HepG2 (cell line): Measurements from ENCODE around the gene TPCN2. TPM values are rescaled to one million over a fixed set of nuclear protein-coding genes. Genes with fewer than 3 reads are reported as not detected.

Source experiments
- ATAC-seq: fragments of 200-7000 bp; cut with Tn5 transposase; 3 replicates; pipeline ENCODE4 v1.9.1; 2020; ENCODE audit warnings: mild to moderate bottlenecking, moderate library complexity
- BruUV-seq: library from RNA; stranded (reverse); fragments of 400-500 nt; replicated peaks from 2 replicates; lab custom pipeline; 2021; lab: Mats Ljungman, UMichigan
- CTCF ChIA-PET: fragments of 300-600 bp; formaldehyde crosslinking; extraction: SDS; loops from one replicate; lab custom pipeline; 2021; ENCODE audit warnings: low total read pairs, inconsistent platforms, low intra/inter-chr PET ratio; lab: Yijun Ruan, JAX
- POLR2A ChIA-PET: fragments of 350-600 bp; sonication (Branson Sonifier 250); formaldehyde crosslinking; loops from one replicate; lab custom pipeline; 2020; ENCODE audit warnings: antibody characterized with exemption, inconsistent platforms; lab: Yijun Ruan, JAX
- DNase-seq: peaks from one replicate; pipeline ENCODE4 v3.0.0-alpha.2; 2015; ENCODE audit warnings: low spot score
- FAIRE-seq: peaks from 3 replicates; lab custom pipeline; 2011; peaks lifted over from hg19 to GRCh38; lab: Jason Lieb, UNC
- H2AFZ ChIP-seq: one replicate; pipeline ENCODE4 v1.6.1; 2011; ENCODE audit warnings: low read length, inconsistent platforms
- H3K27ac ChIP-seq: fragments of 300-600 bp; 3 replicates; pipeline ENCODE4 v1.8.0; 2011; ENCODE audit warnings: mixed run types, mild to moderate bottlenecking, mixed read lengths, low read length, inconsistent platforms; ENCODE audit not compliant: insufficient read depth; ENCODE audit errors: extremely low read length
- H3K27me3 ChIP-seq, 2 experiments: fragments of 200-600 bp in 1 of 2; 2 replicates in 1 of 2; 3 replicates in 1 of 2; pipeline versions ENCODE4 v1.6.0 to v1.8.0; 2011; ENCODE audit warnings: low read length in 2 of 2, mild to moderate bottlenecking in 2 of 2, moderate library complexity in 2 of 2, inconsistent platforms in 1 of 2; ENCODE audit not compliant: insufficient read depth in 2 of 2, control insufficient read depth in 1 of 2
- H3K36me3 ChIP-seq, 2 experiments: fragments of 200-600 bp in 1 of 2; replicated peaks in 1 of 2; 2 replicates in 1 of 2; 3 replicates in 1 of 2; pipeline versions ENCODE4 v1.5.1 to v1.8.0; 2011; ENCODE audit warnings: low read length in 2 of 2, inconsistent platforms in 1 of 2; ENCODE audit not compliant: insufficient read depth in 2 of 2, control insufficient read depth in 1 of 2
- H3K4me1 ChIP-seq: 2 replicates; pipeline ENCODE4 v1.5.1; 2012; ENCODE audit warnings: low read length, inconsistent platforms; ENCODE audit not compliant: insufficient read depth
- H3K4me2 ChIP-seq: 2 replicates; pipeline ENCODE4 v1.6.0; 2011; ENCODE audit warnings: low read depth, low read length, inconsistent platforms
- H3K4me3 ChIP-seq, 3 experiments: fragments of 200-600 bp in 1 of 3; sonication (generic), shearing (Covaris generic) in 1 of 3; replicated peaks in 1 of 3; 2 replicates each; pipeline ENCODE4 v1.5.1; 2011 to 2016; ENCODE audit warnings: low read length in 3 of 3, inconsistent platforms in 2 of 3, low read depth in 2 of 3, mild to moderate bottlenecking in 2 of 3, control low read depth in 1 of 3, mixed read lengths in 1 of 3; ENCODE audit not compliant: insufficient read depth in 1 of 3
- H3K79me2 ChIP-seq: one replicate; pipeline ENCODE4 v1.6.1; 2011; ENCODE audit warnings: low read length, inconsistent platforms; ENCODE audit not compliant: insufficient read depth
- H3K9ac ChIP-seq: 2 replicates; pipeline ENCODE4 v1.6.0; 2011; ENCODE audit warnings: mild to moderate bottlenecking, low read depth, low read length, inconsistent platforms; ENCODE audit not compliant: insufficient read depth
- H3K9me3 ChIP-seq: 2 replicates; pipeline ENCODE4 v1.5.1; 2012; ENCODE audit warnings: mild to moderate bottlenecking, low read length
- H4K20me1 ChIP-seq: 2 replicates; pipeline ENCODE4 v1.6.0; 2011; ENCODE audit warnings: inconsistent platforms, mild to moderate bottlenecking, low read length, moderate library complexity; ENCODE audit not compliant: insufficient read depth
- PHF5A ChIP-seq: IDR thresholded peaks from one replicate; pipeline ENCODE4 v1.6.1; 2018; ENCODE audit warnings: low read depth, missing genetic modification reagents; ENCODE audit not compliant: unreplicated experiment
- RBAK ChIP-seq: sonication (generic); formaldehyde crosslinking; IDR thresholded peaks from 2 replicates; pipeline ENCODE4 v1.5.1; 2020; ENCODE audit warnings: mild to moderate bottlenecking, missing genetic modification reagents
- ZFP90 ChIP-seq: sonication (generic); formaldehyde crosslinking; IDR thresholded peaks from 2 replicates; pipeline ENCODE4 v1.8.0; 2022; ENCODE audit warnings: missing genetic modification reagents, mild to moderate bottlenecking, inconsistent platforms, borderline replicate concordance
- ZMYM2 ChIP-seq: sonication (generic); formaldehyde crosslinking; IDR thresholded peaks from 2 replicates; pipeline ENCODE4 v1.8.0; 2022; ENCODE audit warnings: mild to moderate bottlenecking, missing genetic modification reagents
- ZNF20 ChIP-seq: sonication (generic); formaldehyde crosslinking; IDR thresholded peaks from 2 replicates; pipeline ENCODE4 v1.4.0; 2020; ENCODE audit warnings: mild to moderate bottlenecking, moderate library complexity, missing genetic modification reagents
- ZNF343 ChIP-seq: sonication (generic); formaldehyde crosslinking; IDR thresholded peaks from 2 replicates; pipeline ENCODE4 v1.4.0; 2020; ENCODE audit warnings: mild to moderate bottlenecking, missing genetic modification reagents
- ZNF430 ChIP-seq: sonication (generic); formaldehyde crosslinking; IDR thresholded peaks from 2 replicates; pipeline ENCODE4 v1.9.0; 2021; ENCODE audit warnings: mild to moderate bottlenecking, missing genetic modification reagents
- ZNF562 ChIP-seq: sonication (generic); formaldehyde crosslinking; IDR thresholded peaks from 2 replicates; pipeline ENCODE4 v1.8.0; 2022; ENCODE audit warnings: missing genetic modification reagents, borderline replicate concordance
- ZNF775 ChIP-seq: sonication (generic); formaldehyde crosslinking; IDR thresholded peaks from 2 replicates; pipeline ENCODE4 v1.4.0; 2020; ENCODE audit warnings: missing genetic modification reagents, mild to moderate bottlenecking, moderate library complexity, borderline replicate concordance
- WGBS: methylation state at CpG from one replicate; pipeline ENCODE4 v1.1.6; 2017; ENCODE audit warnings: low lambda C conversion rate; 5-methylcytosine and 5-hydroxymethylcytosine counted together
- in situ Hi-C: cut with HindIII; loops from 2 replicates; pipeline ENCODE4 v1.10.0; 2017; ENCODE audit warnings: low pct_unique_long_range_greater_than_20kb; ENCODE audit not compliant: extremely low pct_ligation_motif_present
- intact Hi-C: fragments of 100-400 bp; cut with micrococcal nuclease; formaldehyde crosslinking; loops from one replicate; pipeline ENCODE4 v1.10.0; 2022; ENCODE audit not compliant: unreplicated experiment
- polyA plus RNA-seq, 8 experiments: library from polyadenylated mRNA; depleted of rRNA in 3 of 8; stranded (reverse) in 7 of 8; unstranded in 1 of 8; fragments of >200 nt; fragmentation: Illumina TruSeq in 4 of 8; extraction: Trizol in 4 of 8; gene quantifications; 2 replicates each; pipeline versions ENCODE4 v1.2.1 to v1.2.3, GENCODE V29; 2011 to 2016; ENCODE audit warnings: low read depth in 4 of 8, missing spikeins in 1 of 8, mixed read lengths in 1 of 8; ENCODE audit not compliant: insufficient read depth in 1 of 8
- total RNA-seq, 5 experiments: library from RNA; depleted of rRNA; stranded (reverse); fragments of >200 nt; fragmentation: Illumina TruSeq; extraction: Trizol; gene quantifications; 2 replicates each; pipeline ENCODE4 v1.2.3, GENCODE V29; 2016; ENCODE audit warnings: low read depth in 1 of 5

The TPCN2 gene
- total and polyA plus RNA-seq, 2 of the 13 experiments (the other 11 are each of a cell fraction or from before 2014, with no cell fraction given): 5.6 to 5.9 TPM

- WGBS: 85% methylated on average over 6 of the region's 30 CpGs
- ChIA-PET POLR2A (no interaction called here), CTCF (no interaction called here)
- Histone ChIP-seq H3K4me1 (no peaks in the 10 kb centered on the region), H3K36me3 (peaks cover 9 to 13% of the 10 kb centered on the region in 2 experiments; a peak in 3 of 5 replicates), H4K20me1 (no peaks in the 10 kb centered on the region), H3K27ac (no peak overlapping the region), H3K4me2 (no peak overlapping the region), H3K4me3 (no peak overlapping the region), H3K27me3 (no peaks in the 10 kb centered on the region), H3K79me2 (no peaks in the 10 kb centered on the region), H2AFZ (no peak overlapping the region), H3K9ac (no peak overlapping the region), H3K9me3 (no peaks in the 10 kb centered on the region)
- intact Hi-C loops: no loop called here
- ATAC-seq (no peak), FAIRE-seq (no peak), DNase-seq (no peak)
- no TSS peak for BruUV-seq
- TF ChIP-seq ZNF430 (CRISPR knock-in tag) (no peak), ZNF20 (CRISPR knock-in tag) (no peak), PHF5A (CRISPR knock-in tag) (no peak), ZNF562 (no peak), ZNF343 (CRISPR knock-in tag) (no peak), ZFP90 (no peak), ZMYM2 (CRISPR knock-in tag) (no peak), RBAK (CRISPR knock-in tag) (no peak), ZNF775 (CRISPR knock-in tag) (no peak)
- in situ Hi-C loops: no loop called here
These were observed 17.7 kb downstream of the TPCN2 start for GRCh38 chr11:69066122-69067112.
